DMS79 (cell line): ENCODE results near the gene ABT1.
"Not testable (repeated sequence)": the region's sequence is repeated elsewhere in the genome, so short reads cannot be mapped to it uniquely, and the experiment has no call there.

Experiments used
- DNase-seq: peaks from one replicate; lab custom pipeline; 2025; lab: John Stamatoyannopoulos, UW

ABT1 gene

GRCh38 chr6:26596579-26597388, at the start of gene ABT1:
TSS of gene ABT1 (plus strand) at chr6:26596953. CDS start at chr6:26596983, 30 bp downstream.
- peak; percentile 81 for DNase-seq

GRCh38 chr6:26547363-26547762, 49.4 kb upstream of the ABT1 start:
- not testable (repeated sequence) for DNase-seq

GRCh38 chr6:26550250-26550993, 46.3 kb upstream of the ABT1 start:
- DNase-seq, result no peak

DNA sequence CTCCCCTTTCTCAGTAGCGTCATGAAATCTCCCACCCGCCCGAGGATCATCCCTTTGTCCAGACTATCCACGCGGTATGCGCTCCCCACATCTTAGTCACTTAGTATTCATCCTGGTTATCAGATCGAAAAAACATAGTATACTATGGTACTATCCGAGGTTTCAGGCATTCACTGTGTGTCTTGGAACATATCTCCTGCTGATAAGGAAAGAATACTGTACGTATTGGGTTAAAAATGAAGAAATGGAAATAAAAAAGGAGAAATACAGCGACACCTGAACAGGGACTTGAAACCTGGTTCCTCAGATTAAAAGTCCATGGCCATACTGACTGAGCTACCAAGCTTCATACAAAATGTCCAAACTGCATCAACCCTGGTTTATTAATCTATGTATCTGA, 44.5 kb upstream of the ABT1 start:
- no peak for DNase-seq

DNA sequence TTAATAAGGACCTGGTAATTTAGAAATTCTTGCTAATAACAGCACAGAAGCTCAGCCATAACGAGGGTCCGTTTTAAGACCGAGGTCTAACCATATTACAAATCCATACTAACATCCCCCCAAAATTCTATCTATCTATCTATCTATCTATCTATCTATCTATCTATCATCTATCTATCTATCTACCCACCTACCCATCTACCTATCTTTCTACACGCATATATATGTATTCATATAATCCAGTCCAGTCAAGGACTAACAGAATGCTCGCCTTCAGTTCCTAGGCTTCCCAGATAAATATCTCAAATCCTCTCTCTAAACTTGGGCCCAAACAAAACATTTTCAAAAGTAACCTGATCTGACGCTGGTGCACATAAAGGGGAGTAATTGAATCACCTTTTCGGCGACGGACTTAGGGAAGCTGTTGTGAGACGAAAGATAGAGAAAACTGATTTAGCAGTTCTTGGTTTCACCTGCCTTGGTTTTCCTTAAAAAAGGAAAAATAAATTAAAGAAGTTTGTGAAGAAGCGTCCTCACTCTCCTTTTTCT, 44.0 kb upstream of the ABT1 start:
- DNase-seq, result no peak

GRCh38 chr6:26553264-26553634, 43.5 kb upstream of the ABT1 start:
- peak; percentile 13 for DNase-seq

DNA sequence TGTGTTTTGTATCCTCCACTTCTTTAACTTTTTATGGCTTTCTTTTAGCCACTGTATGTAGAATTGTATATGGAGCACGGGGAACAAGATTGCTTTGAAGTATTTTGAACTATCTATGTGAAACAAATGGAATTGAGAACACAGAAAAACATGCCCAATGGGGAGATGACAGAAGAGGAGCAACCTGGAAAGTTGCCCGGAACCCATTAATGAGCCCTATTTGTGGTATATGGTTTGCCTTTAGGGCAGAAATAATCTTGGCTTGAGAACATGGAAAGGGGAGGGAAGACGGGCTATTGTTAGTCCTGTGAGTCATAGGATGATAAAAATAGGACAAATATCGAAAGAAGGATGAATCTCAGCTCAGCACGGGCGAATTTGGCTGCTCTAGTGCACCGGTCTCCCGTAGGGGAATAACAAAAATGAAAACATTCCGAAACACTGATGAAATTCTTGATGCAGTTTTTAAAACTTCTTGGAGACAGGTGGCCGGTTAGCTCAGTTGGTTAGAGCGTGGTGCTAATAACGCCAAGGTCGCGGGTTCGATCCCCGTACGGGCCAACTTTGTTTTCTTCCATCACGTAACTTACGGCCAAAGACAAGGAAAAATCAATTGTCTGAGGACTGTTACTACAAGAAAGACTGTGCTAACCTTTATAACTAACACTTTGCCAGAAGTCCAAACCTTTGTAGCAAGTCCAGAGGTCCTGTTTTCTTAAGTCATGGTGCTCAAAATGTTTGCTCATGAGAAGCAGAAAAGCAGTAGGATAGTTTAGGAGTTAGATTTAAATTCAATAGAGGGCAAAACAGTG, 42.9 kb upstream of the ABT1 start:
- DNase-seq, result peak; percentile 55

DNA sequence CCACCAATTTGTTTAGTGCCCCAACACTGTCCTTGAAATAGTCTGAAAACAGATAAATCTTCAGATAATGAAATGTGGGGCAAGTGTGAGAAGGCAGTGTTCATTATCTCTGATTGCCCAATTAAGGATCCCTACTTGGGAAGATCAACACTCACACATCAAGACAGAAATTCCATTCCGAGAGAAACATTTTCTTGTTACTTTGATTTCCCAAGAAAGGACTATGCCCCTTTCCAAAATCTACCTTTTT, 42.4 kb upstream of the ABT1 start:
- no peak for DNase-seq

- no peak for DNase-seq
These were observed 41.9 kb upstream of the ABT1 start for GRCh38 chr6:26554697-26555504.

- no peak for DNase-seq
These were observed 41.1 kb upstream of the ABT1 start for GRCh38 chr6:26555505-26556262.

DNA sequence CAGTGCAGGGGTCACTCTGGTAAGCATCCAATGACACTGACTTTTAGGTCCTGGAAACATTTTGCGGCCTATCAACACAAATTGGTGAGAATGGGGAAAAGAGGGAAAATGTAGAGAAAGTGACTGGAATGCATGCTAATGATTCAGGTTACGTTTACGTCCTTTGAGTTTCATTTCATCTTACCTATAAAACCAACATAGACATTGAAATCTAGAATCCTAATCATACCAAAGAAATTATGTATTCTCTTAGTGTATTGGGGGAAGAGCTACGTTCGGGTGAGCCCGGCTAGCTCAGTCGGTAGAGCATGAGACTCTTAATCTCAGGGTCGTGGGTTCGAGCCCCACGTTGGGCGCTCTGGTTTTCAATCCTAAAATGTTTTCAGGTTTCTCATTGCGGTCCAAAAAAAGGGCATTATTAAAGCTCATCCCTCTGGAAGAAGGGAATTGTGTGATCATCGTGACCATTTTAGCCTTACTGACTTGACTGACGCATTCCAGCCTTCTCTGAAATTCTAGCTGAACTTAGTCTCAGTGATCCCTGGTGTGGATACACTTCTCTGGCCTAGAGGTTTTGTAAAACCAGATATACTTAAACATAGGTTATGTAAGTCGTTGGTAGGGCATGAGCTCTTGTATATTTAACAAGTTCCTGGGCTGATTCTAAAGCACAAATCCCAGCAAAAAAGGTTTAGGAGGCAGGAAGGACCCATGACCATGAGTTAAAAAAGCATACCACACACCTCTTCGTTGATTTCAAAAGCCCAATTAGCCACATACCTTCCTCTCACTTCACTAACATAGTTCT, 40.3 kb upstream of the ABT1 start:
- DNase-seq, result no peak

DNA sequence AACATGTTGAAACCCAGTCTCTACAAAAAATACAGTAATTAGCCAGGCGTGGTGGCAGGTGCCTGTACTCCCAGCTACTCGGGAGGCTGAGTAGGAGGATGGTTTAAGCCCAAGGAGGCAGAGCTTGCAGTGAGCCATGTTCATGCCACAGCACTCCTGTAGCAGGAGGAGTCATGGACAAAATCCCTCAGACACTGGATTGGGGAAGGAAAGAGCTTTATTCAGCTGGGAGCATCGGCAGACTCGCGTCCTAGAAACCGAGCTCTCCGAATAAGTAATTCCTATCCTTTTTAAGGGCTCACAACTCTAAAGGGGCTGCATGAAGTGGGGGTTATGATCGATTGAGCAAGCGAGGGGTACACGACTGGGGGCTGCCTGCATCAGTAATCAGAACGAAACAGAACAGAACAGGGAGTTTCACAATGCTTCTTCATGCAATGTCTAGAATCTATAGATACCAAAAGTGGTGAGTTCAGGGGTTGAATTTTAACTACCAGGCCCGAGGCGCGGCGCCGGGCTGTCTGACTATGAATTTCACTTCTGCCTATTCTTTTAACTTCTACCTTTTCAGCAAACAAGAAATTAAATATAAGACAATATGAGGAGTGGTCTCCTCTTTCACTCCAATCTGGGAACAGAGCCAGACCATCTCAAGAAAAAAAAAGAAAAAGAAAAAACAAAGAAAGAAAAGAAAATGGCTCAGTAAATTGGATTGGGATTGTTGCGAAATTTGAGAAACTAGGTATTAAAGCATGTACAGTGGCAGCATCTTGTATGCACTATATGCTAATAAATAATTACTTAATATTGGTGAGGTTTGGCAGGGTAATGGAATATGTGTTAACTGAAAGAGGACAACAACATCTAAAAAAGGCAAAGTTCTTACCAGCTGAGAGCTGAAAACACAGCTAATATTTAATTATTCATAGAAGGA, 35.0 kb upstream of the ABT1 start:
- DNase-seq, result no peak

DNA sequence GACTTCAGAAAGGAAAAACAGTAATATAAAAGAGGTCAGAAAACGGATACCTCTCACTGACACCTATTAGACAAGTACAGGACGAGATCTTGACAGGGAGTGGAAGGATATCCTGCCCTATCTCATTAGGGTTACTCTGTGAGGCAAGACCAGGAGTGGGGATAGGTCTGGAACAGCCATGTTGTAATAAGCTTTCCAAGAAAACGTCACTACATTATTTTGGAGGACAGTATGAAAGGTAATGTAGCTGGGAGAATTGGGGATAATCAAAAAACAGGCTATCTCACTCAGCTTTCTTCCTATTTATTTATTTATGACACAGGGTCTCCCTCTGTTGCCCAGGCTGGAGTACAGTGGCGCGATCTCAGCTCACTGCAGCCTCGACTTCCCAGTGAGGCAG, 33.3 kb upstream of the ABT1 start:
- no peak for DNase-seq

DNA sequence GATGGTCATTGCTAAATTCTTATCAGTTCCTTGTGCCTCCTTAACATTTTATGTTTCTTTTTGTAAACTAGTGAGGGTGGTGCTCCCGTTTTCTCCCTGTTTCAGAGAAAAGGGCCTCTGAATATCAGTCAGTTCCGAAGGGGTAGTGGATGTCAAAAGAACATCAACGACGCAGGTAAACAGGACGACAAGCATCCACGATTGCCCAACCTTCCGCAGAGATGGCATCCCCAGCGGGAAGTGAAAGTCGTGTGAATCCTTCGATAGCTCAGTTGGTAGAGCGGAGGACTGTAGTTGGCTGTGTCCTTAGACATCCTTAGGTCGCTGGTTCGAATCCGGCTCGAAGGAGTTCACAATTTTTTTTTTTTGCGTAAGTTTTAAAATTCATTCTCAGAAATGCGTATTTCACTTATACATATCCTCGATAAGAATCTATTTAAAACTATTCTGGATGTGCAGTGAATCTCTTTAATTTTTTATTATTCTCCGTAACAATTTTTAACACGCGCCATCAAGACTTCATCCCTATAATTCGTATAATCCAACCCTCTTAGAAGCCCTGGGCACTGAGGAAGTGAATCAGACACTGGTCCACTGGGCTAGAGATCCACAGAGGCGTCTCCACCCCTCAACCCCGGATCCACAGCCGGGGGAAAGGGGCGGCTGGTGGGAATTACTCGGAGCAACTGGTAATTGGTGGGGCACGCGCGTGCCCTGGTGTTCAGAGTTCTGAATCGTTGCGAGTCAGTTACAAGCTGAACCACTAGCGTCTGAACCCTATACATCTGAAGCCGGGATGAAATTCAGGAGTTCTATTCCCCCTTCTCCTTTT, 27.9 kb upstream of the ABT1 start:
- peak; percentile 44 for DNase-seq

DNA sequence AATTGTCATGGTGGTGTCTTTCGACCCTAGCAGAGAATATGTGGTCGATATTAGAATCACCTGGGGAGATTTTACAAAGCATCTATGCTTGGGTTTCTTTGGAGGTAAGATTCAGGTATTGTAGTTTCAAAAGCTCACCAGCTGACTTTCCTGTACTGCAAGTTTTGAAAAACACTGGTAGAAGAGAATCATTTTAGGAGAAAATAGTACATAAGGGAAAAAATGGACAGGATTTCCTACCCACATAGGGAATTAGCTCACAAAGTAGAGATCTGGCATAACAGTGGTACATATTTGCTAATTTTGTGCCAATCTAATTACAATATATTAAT, 27.4 kb upstream of the ABT1 start:
- no peak for DNase-seq

DNA sequence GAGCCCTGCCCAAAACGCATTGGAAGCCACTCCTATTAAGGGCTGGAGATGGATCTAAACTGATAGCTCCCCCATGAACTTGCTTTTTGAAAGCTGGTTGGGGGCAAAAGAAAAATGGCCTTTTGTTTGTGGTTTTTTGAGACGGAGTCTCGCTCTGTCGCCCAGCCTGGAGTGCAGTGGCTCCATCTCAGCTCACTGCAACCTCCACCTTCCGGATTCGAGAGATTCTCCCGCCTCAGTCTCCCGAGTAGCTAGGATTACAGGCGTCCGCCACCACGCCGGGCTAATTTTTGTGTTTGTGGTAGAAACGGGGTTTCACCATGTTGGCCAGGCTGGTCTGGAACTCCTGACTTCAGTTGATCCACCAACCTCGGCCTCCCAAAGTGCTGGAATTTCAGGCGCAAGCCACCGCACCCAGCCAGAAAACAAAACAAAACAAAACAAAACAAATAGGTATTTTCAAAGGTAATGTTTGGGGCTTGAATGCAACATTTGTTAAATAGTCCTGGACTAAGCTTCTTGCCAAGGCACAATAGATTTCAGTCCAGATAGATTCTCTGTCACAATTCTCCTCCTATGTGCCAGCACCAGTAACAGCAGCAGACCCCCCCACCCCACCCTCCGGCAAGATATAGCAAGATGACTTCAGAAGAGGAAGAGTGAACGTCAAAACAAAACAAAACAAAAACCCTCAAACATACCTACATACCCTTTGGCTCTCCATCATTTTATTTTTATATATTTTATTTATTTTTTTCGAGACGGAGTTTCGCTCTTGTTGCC, 26.5 kb upstream of the ABT1 start:
- DNase-seq, result no peak

DNA sequence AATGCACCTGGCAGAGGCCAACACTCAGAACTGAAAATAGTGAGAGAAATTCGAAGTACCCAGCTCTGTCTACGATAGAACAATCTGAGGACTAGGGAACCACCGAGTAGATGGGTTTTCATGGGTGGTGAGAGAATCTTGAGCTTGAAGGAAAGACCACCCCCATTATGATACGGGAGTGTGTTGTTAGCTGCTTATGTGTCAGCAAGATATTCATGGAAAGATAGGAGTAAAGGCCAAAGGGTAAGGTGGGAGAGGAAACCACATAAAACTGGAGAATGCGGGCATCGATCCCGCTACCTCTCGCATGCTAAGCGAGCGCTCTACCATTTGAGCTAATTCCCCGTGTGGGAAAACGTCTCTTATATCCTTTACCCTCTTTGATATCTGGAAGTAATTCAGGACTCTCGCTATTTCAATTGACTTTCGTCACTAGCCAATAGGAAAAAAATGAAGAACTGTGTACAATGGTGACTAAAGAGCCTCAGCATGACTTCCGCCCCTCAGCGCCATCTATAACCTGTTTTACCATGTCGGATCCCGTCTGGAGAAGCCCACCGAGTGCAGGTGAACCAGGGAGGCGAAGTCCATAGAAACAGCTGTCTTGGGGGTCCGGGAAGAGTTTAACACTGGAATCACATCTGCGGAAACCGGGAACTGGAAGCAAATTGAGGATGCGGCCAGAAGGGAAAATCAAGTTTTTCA, 25.0 kb upstream of the ABT1 start:
- DNase-seq, result peak; percentile 60
